HG02763 (cell line): Measurements from ENCODE around the gene NDE1.
A peak's percentile ranks its signal among the peaks of the same experiment; 100 is the strongest.
"Not testable (repeated sequence)": the region's sequence is repeated elsewhere in the genome, so short reads cannot be mapped to it uniquely, and the experiment has no call there.

Experiments
- ATAC-seq: cut with Tn5 transposase; IDR thresholded peaks from one replicate; pipeline ENCODE4 v1.9.1; 2021; ENCODE audit warnings: mild to moderate bottlenecking, moderate library complexity; ENCODE audit not compliant: unreplicated experiment

The NDE1 gene

GRCh38 chr16:15620611-15621195 lies 29.3 kb upstream of the NDE1 start:
- no peak for ATAC-seq

- ATAC-seq, result no peak
Measured at GRCh38 chr16:15621456-15621855, 28.6 kb upstream of the NDE1 start.

GRCh38 chr16:15621889-15622288 lies 28.2 kb upstream of the NDE1 start:
- no peak for ATAC-seq

GRCh38 chr16:15631730-15632409 lies 18.2 kb upstream of the NDE1 start:
- no peak for ATAC-seq

- no peak for ATAC-seq
Measured at GRCh38 chr16:15635926-15636325, 14.1 kb upstream of the NDE1 start.

- ATAC-seq, result no peak
Measured at GRCh38 chr16:15636392-15636873, 13.6 kb upstream of the NDE1 start.

GRCh38 chr16:15639061-15639568 lies 10.9 kb upstream of the NDE1 start:
- ATAC-seq, result no peak

- ATAC-seq, result no peak
Measured at GRCh38 chr16:15640966-15641365, 9.1 kb upstream of the NDE1 start.

- no peak for ATAC-seq
Measured at GRCh38 chr16:15641753-15642556, 8.1 kb upstream of the NDE1 start.

GRCh38 chr16:15642557-15643047 lies 7.4 kb upstream of the NDE1 start:
- ATAC-seq, result peak; percentile 51

GRCh38 chr16:15643048-15643945 lies 6.7 kb upstream of the NDE1 start, which contains the start of gene MARF1:
Gene MARF1 (minus strand): TSS chr16:15643154. CDS start chr16:15639233, 3,921 bp downstream.
- peak; percentile 51 for ATAC-seq

GRCh38 chr16:15643946-15644250 lies 6.1 kb upstream of the NDE1 start:
- ATAC-seq, result no peak

GRCh38 chr16:15644267-15644961 lies 5.6 kb upstream of the NDE1 start:
- no peak for ATAC-seq

GRCh38 chr16:15644962-15645465 lies 5.0 kb upstream of the NDE1 start:
- not testable (repeated sequence) for ATAC-seq

- not testable (repeated sequence) for ATAC-seq
Measured at GRCh38 chr16:15646557-15647293, 3.3 kb upstream of the NDE1 start.

- no peak for ATAC-seq
Measured at GRCh38 chr16:15647294-15648014, 2.6 kb upstream of the NDE1 start.

GRCh38 chr16:15648135-15648730 lies 1.8 kb upstream of the NDE1 start:
- ATAC-seq, result no peak

- ATAC-seq, result not testable (repeated sequence)
Measured at GRCh38 chr16:15649311-15649710, 734 bp upstream of the NDE1 start.
